ENCODE measurements around the gene CYLC1. TPM values are rescaled to one million over a fixed set of nuclear protein-coding genes. Genes with fewer than 3 reads are reported as not detected.

The CYLC1 gene, protein sequence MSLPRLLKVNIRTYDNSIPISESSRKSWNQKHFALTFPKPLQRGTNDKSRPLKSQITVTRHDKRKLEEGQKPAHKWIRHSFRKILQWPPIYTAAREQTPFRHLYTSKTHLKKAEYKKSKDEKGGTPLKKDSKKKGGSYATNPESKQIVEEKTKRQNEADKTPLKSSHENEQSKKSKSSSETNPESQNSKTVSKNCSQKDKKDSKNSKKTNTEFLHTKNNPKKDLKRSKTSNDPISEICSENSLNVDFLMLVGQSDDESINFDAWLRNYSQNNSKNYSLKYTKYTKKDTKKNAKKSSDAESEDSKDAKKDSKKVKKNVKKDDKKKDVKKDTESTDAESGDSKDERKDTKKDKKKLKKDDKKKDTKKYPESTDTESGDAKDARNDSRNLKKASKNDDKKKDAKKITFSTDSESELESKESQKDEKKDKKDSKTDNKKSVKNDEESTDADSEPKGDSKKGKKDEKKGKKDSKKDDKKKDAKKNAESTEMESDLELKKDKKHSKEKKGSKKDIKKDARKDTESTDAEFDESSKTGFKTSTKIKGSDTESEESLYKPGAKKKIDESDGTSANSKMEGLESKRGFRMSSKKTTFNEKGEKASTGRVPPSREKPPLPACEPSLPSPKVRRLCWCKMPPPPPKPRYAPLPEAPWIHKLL
- total RNA-seq = not detected in 2 replicates

DNA sequence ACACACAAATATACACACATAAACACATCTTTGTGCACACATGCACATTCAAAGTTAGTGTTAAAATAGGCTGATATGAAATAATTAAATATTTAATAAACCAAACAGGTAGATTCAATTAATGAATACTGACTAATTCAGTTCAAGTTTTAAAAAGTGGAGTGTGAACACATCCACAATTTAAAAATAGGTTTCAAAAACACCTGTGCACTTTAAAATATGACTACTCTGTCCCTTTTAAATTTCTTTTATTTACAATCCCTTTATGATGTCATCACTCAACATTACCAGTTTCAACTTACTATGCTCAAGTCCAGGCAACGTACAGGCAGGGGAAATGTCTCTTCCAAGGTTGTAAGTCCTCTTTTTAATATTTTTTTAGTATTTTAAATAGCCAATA is at the start of gene CYLC1:
Gene CYLC1, plus strand, starts transcription at position 301 of the 400 bp plus-strand sequence. Its CDS starts 37 bp downstream, at position 338.
- no peak within 1 kb of the TSS for H3K27ac ChIP-seq (ENCODE audit: low read depth, low read length)

DNA sequence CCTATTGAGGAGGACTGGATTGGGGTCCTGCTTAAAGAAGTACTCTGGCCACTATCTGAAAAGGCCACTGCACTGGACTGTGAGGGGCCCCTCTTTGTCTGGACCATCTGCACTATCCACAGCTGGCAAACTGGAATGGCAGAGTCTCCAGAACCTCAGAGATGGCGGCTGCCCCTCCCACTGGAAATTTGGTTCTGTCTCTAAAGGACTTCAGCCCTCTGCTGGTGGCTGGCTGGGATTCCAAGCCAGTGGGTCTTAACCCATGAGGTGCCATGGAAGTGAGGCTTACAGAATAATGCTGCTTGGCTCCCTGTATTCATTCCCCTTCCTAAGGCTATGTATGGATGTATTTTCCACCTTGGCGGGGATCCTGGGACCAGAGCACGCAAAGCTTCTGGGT is 41.6 kb upstream of the CYLC1 start:
- no peaks in the 10 kb centered on the region for H3K27me3 ChIP-seq (ENCODE audit: insufficient read depth, low read length)
- no peak overlapping the region for H3K4me2 ChIP-seq (ENCODE audit: insufficient read depth, low read length)
- H3K4me1 ChIP-seq (ENCODE audit: insufficient read depth, low read length) = no peaks in the 10 kb centered on the region
- no peak overlapping the region for H3K27ac ChIP-seq (ENCODE audit: low read depth, low read length)
- no peaks in the 10 kb centered on the region for H4K20me1 ChIP-seq (ENCODE audit: insufficient read depth, low read length)
- TF ChIP-seq, protein P1, sequence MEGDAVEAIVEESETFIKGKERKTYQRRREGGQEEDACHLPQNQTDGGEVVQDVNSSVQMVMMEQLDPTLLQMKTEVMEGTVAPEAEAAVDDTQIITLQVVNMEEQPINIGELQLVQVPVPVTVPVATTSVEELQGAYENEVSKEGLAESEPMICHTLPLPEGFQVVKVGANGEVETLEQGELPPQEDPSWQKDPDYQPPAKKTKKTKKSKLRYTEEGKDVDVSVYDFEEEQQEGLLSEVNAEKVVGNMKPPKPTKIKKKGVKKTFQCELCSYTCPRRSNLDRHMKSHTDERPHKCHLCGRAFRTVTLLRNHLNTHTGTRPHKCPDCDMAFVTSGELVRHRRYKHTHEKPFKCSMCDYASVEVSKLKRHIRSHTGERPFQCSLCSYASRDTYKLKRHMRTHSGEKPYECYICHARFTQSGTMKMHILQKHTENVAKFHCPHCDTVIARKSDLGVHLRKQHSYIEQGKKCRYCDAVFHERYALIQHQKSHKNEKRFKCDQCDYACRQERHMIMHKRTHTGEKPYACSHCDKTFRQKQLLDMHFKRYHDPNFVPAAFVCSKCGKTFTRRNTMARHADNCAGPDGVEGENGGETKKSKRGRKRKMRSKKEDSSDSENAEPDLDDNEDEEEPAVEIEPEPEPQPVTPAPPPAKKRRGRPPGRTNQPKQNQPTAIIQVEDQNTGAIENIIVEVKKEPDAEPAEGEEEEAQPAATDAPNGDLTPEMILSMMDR (IDR thresholded peaks at IDR 0.05; ENCODE audit: extremely low read depth, low read depth, low read length) = no peak
- H3K36me3 ChIP-seq (ENCODE audit: insufficient read depth, low read length) = no peaks in the 10 kb centered on the region
- H2AFZ ChIP-seq (ENCODE audit: low read length) = no peak overlapping the region
- no peaks in the 10 kb centered on the region for H3K9me3 ChIP-seq (ENCODE audit: low read depth, low read length)
- no peak overlapping the region for H3K4me3 ChIP-seq (ENCODE audit: insufficient read depth, low read length)
- DNase-seq (ENCODE audit: insufficient read length, low spot score, missing footprints) = no peak
- no peaks in the 10 kb centered on the region for H3K79me2 ChIP-seq (ENCODE audit: insufficient read depth, low read length)

More for the DNA sequence above, at the start of gene CYLC1:
- H2AFZ ChIP-seq (ENCODE audit: low read length) = no peak within 1 kb of the TSS
- H3K4me1 ChIP-seq (ENCODE audit: insufficient read depth, low read length) = no peaks in the 10 kb centered on the region
- TF ChIP-seq, protein P1 (IDR thresholded peaks at IDR 0.05; ENCODE audit: extremely low read depth, low read depth, low read length) = no peak
- no peaks in the 10 kb centered on the region for H3K36me3 ChIP-seq (ENCODE audit: insufficient read depth, low read length)
- H3K4me2 ChIP-seq (ENCODE audit: insufficient read depth, low read length) = no peak within 1 kb of the TSS
- no peaks in the 10 kb centered on the region for H3K79me2 ChIP-seq (ENCODE audit: insufficient read depth, low read length)
- no peaks in the 10 kb centered on the region for H3K9me3 ChIP-seq (ENCODE audit: low read depth, low read length)
- no peaks in the 10 kb centered on the region for H4K20me1 ChIP-seq (ENCODE audit: insufficient read depth, low read length)
- DNase-seq (ENCODE audit: insufficient read length, low spot score, missing footprints) = no peak
- H3K27me3 ChIP-seq (ENCODE audit: insufficient read depth, low read length) = no peaks in the 10 kb centered on the region
- no peak within 1 kb of the TSS for H3K4me3 ChIP-seq (ENCODE audit: insufficient read depth, low read length)

DNA sequence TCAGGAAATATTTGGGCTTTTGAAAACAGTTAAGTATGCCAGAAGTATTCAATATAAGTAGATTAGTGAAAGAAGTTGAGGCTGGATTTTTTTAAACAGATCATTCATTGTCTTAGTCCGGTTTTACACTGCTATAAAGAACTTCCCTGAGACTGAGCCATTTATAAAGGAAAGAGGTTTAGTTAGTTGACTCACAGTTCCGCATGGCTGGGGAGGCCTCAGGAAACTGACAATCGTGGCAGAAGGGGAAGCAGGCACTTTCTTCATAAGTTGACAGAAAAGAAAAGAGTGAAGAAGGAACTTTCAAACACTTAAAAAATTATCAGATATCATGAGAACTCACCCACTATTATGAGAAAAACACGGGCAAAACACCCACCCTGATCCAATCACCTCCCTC is 31.1 kb upstream of the CYLC1 start:
- H3K4me1 ChIP-seq (ENCODE audit: insufficient read depth, low read length) = no peaks in the 10 kb centered on the region
- H3K79me2 ChIP-seq (ENCODE audit: insufficient read depth, low read length) = no peaks in the 10 kb centered on the region
- no peaks in the 10 kb centered on the region for H3K36me3 ChIP-seq (ENCODE audit: insufficient read depth, low read length)
- H4K20me1 ChIP-seq (ENCODE audit: insufficient read depth, low read length) = no peaks in the 10 kb centered on the region
- DNase-seq (ENCODE audit: insufficient read length, low spot score, missing footprints) = no peak
- H3K4me3 ChIP-seq (ENCODE audit: insufficient read depth, low read length) = no peak overlapping the region
- H3K27ac ChIP-seq (ENCODE audit: low read depth, low read length) = no peak overlapping the region
- no peak overlapping the region for H3K4me2 ChIP-seq (ENCODE audit: insufficient read depth, low read length)
- no peaks in the 10 kb centered on the region for H3K9me3 ChIP-seq (ENCODE audit: low read depth, low read length)
- no peak overlapping the region for H2AFZ ChIP-seq (ENCODE audit: low read length)
- no peaks in the 10 kb centered on the region for H3K27me3 ChIP-seq (ENCODE audit: insufficient read depth, low read length)
- TF ChIP-seq, protein P1 (IDR thresholded peaks at IDR 0.05; ENCODE audit: extremely low read depth, low read depth, low read length) = no peak

DNA sequence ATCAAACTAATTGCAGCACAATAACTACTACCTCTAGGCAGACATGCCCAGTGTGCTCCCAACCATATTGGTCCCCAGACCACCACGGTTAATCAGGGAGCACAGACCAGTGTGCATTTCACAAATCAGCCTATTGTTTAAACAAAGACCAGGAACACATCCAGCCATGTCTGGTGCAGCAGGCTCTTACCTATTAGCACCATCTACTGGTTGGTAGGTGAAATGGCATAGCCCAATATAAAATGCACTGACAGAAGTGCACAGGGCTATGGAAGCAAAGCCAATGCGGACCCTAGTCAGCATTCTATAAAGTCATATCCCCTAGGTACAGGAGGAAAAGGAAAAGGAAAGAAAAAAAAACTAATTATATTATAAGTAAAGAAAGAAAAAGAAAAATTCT is 15.5 kb upstream of the CYLC1 start:
- Histone ChIP-seq H3K79me2 (ENCODE audit: insufficient read depth, low read length) (no peaks in the 10 kb centered on the region), H3K27ac (ENCODE audit: low read depth, low read length) (no peak overlapping the region), H2AFZ (ENCODE audit: low read length) (no peak overlapping the region), H3K4me2 (ENCODE audit: insufficient read depth, low read length) (no peak overlapping the region), H3K9me3 (ENCODE audit: low read depth, low read length) (no peaks in the 10 kb centered on the region), H3K4me3 (ENCODE audit: insufficient read depth, low read length) (no peak overlapping the region), H3K36me3 (ENCODE audit: insufficient read depth, low read length) (no peaks in the 10 kb centered on the region), H3K27me3 (ENCODE audit: insufficient read depth, low read length) (no peaks in the 10 kb centered on the region), H3K4me1 (ENCODE audit: insufficient read depth, low read length) (no peaks in the 10 kb centered on the region), H4K20me1 (ENCODE audit: insufficient read depth, low read length) (no peaks in the 10 kb centered on the region)
- DNase-seq (ENCODE audit: insufficient read length, low spot score, missing footprints) = peak; percentile 78
- TF ChIP-seq, protein P1 (IDR thresholded peaks at IDR 0.05; ENCODE audit: extremely low read depth, low read depth, low read length) = peak; percentile 68

All from osteoblast (primary cell).